ENCODE results near the gene GPC6. TPM values are rescaled to one million over a fixed set of nuclear protein-coding genes. Genes with fewer than 3 reads are reported as not detected.

Gene GPC6
- polyA plus RNA-seq, 2 of the 4 experiments (the other 2 are of a cell fraction) = 8.0 to 14.4 TPM

- H3K4me2 ChIP-seq = no peak overlapping the region
- ATAC-seq (no peak), FAIRE-seq (no peak), DNase-seq (ENCODE audit: low read depth in 1 of 2, low spot score in 1 of 2) (no peak)
- H3K27ac ChIP-seq = no peak overlapping the region
- H3K4me1 ChIP-seq = peaks cover 23% of the 10 kb centered on the region
- ChIA-PET CTCF (no interaction called here), POLR2A (no interaction called here)
- H3K9me3 ChIP-seq = no peaks in the 10 kb centered on the region
- no peak overlapping the region for H3K4me3 ChIP-seq
- TF ChIP-seq RNF2 (IDR thresholded peaks at IDR 0.05; ENCODE audit: borderline replicate concordance, low read depth) = no peak
- no peak for TF ChIP-seq NPAS2 (CRISPR knock-in tag; IDR thresholded peaks at IDR 0.05; ENCODE audit: borderline replicate concordance)
- no peak for TF ChIP-seq PHF8 (IDR thresholded peaks at IDR 0.05; ENCODE audit: borderline replicate concordance, low read depth)
- TF ChIP-seq HDAC2 (IDR thresholded peaks at IDR 0.05) = no peak
- no peak for TF ChIP-seq RAD21 (conservative IDR thresholded peaks at IDR 0.05 in 1 of 2, IDR thresholded peaks at IDR 0.05 in 1 of 2)
- WGBS (ENCODE audit: missing lambda C conversion rate) = 14% methylated on average over 3 of the region's 3 CpGs
These were observed 332.0 kb downstream of the GPC6 start for GRCh38 chr13:93558637-93559036.

GRCh38 chr13:93559718-93560117 is 333.1 kb downstream of the GPC6 start:
- no peak overlapping the region for H3K4me3 ChIP-seq
- CTCF ChIA-PET = no interaction called here
- no peak overlapping the region for H3K27ac ChIP-seq
- ATAC-seq (peak; percentile 47 to 78; a peak in 4 of 6 replicates), FAIRE-seq (no peak), DNase-seq (ENCODE audit: low read depth in 1 of 2, low spot score in 1 of 2) (peak; percentile 0 to 49)
- H3K9me3 ChIP-seq = no peaks in the 10 kb centered on the region
- WGBS (ENCODE audit: missing lambda C conversion rate) = 6% methylated on average over 3 of the region's 3 CpGs
- POLR2A ChIA-PET = no interaction called here
- TF ChIP-seq CTCF (IDR thresholded peaks at IDR 0.05) = no peak
- TF ChIP-seq GATA3 (IDR thresholded peaks at IDR 0.05; ENCODE audit: borderline replicate concordance) = peak; percentile 60; the same call in 1 of the 2 replicates
- peak; percentile 62 for TF ChIP-seq JUNB (IDR thresholded peaks at IDR 0.05)
- TF ChIP-seq JUN (IDR thresholded peaks at IDR 0.05) = no peak
- 0 out of 2 replicates have a peak, but pooled peaks have one; percentile 33 for TF ChIP-seq FOSL2 (IDR thresholded peaks at IDR 0.05)
- TF ChIP-seq FOSL2 (CRISPR knock-in tag; IDR thresholded peaks at IDR 0.05) = peak; percentile 54
- peak overlapping the region; percentile 47 for H3K4me2 ChIP-seq
- peaks cover 27% of the 10 kb centered on the region for H3K4me1 ChIP-seq

- WGBS (ENCODE audit: missing lambda C conversion rate) = 54% methylated on average over 4 of the region's 4 CpGs
- no peaks in the 10 kb centered on the region for H3K9me3 ChIP-seq
These were observed 335.1 kb downstream of the GPC6 start for GRCh38 chr13:93561576-93562225.

More at GRCh38 chr13:93561576-93562225, 335.1 kb downstream of the GPC6 start:
- TF ChIP-seq ESRRA (IDR thresholded peaks at IDR 0.05; ENCODE audit: borderline replicate concordance, low read length) = no peak
- no peak for TF ChIP-seq MYC (IDR thresholded peaks at IDR 0.05; ENCODE audit: borderline replicate concordance, low read length)
- TF ChIP-seq RAD21 (conservative IDR thresholded peaks at IDR 0.05 in 1 of 2, IDR thresholded peaks at IDR 0.05 in 1 of 2) = no peak
- no peak for TF ChIP-seq ELK1 (IDR thresholded peaks at IDR 0.05; ENCODE audit: low read depth, low read length)
- TF ChIP-seq KDM5A (IDR thresholded peaks at IDR 0.05) = no peak
- TF ChIP-seq POLR2AphosphoS2 (conservative IDR thresholded peaks at IDR 0.05; ENCODE audit: low read length) = no peak
- no peak for TF ChIP-seq CBX8 (IDR thresholded peaks at IDR 0.05)
- no peak for TF ChIP-seq POLR2A (IDR thresholded peaks at IDR 0.05; ENCODE audit: low read length)
- TF ChIP-seq KDM1A (IDR thresholded peaks at IDR 0.05; ENCODE audit: low read depth) = no peak
- TF ChIP-seq MAZ (IDR thresholded peaks at IDR 0.05; ENCODE audit: borderline replicate concordance, low read depth, low read length) = no peak
- TF ChIP-seq RARB (CRISPR knock-in tag; IDR thresholded peaks at IDR 0.05) = no peak
- no peak for TF ChIP-seq FOSB (CRISPR knock-in tag; IDR thresholded peaks at IDR 0.05)
- TF ChIP-seq RFX5 (IDR thresholded peaks at IDR 0.05) = no peak
- no peak for TF ChIP-seq NR3C1 (IDR thresholded peaks at IDR 0.05)
- TF ChIP-seq RCOR1 (IDR thresholded peaks at IDR 0.05; ENCODE audit: low read depth, low read length) = no peak
- TF ChIP-seq HOXA7 (CRISPR knock-in tag; IDR thresholded peaks at IDR 0.05) = no peak
- no peak for TF ChIP-seq CTCF (IDR thresholded peaks at IDR 0.05)
- no peak for TF ChIP-seq SMC3 (IDR thresholded peaks at IDR 0.05)
- no peak for TF ChIP-seq SREBF2 (IDR thresholded peaks at IDR 0.05)
- no peak for TF ChIP-seq HMGXB4 (CRISPR knock-in tag; IDR thresholded peaks at IDR 0.05; ENCODE audit: borderline replicate concordance)
- Histone ChIP-seq H3K4me2 (no peak overlapping the region), H3K4me3 (no peak overlapping the region), H3K4me1 (peaks cover 27% of the 10 kb centered on the region), H3K27ac (no peak overlapping the region)
- no peak for ATAC-seq
- no peak for FAIRE-seq
- no peak for DNase-seq (ENCODE audit: low read depth in 1 of 2, low spot score in 1 of 2)
- CTCF ChIA-PET = no interaction called here
- POLR2A ChIA-PET = no interaction called here

All from A549 (cell line).